ENCODE data around the gene GALNT18.
"Not testable (repeated sequence)": the region's sequence is repeated elsewhere in the genome, so short reads cannot be mapped to it uniquely, and the experiment has no call there.

The GALNT18 gene

DNA sequence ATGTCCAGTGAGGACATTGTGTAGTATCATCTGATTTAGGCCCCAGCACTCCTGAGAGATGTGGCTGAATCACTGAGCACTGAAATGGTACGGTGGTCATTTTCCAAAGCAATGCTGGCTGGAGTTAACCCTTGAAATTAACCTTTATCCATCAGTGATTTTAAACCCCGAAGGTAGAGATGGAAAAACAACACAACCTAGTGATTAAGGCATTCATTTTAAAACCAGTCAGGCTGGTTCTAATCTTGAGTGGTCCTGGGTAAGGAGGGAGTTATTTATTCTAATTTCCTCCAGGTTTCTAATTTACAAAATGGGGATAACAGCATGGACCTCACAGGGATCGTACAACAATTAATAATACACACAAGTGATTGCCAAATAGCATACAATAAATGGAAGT, 262.2 kb downstream of the GALNT18 start:
- DNase-seq (ENCODE audit: low read depth in 3 of 3, low spot score in 1 of 3): no peak

DNA sequence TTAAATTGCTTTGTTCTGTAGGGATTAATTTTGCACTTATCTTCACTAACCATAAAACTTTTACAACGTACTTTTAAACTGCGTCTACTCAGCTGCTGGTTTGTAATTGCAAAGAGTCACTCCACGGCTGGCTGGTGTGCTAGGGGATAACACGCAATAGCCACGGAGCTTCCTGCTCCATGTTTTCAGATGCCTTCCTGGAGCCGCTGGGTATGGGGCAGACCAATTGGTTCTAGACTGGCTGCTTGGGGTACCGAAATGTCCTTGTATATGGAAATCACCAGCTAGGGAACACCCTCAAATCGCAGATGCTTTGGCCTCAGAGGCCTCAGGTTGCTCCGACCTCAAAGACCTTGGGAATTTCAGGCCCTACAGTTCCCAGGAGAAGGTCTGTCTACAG, 265.0 kb downstream of the GALNT18 start:
- no peak for DNase-seq (ENCODE audit: low read depth in 3 of 3, low spot score in 1 of 3)

DNA sequence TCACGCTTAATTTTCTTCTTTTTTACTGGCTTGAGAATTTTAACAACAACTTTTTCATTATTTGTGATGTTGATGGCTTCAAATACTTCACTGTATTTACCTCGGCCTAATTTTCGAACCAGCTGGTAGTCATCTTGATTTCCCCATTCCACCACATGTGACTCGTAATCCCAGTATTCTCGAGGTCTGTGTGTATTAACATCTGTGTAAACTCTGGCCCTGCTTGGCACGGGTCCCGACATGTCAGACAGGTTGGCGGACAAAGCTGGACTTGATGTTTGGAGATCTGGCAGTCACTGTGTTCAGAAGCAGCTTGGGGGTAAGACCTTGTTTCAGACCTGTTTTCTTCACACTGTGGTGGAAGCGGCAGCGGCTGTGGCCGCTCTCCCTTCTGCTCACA, 268.9 kb downstream of the GALNT18 start, which contains the start of gene CSNK2A3:
CSNK2A3 (minus strand) TSS at position 373 of the 400 bp plus-strand sequence; CDS start at position 242, 131 bp downstream.
- not testable (repeated sequence) for DNase-seq (ENCODE audit: low read depth in 3 of 3, low spot score in 1 of 3)

DNA sequence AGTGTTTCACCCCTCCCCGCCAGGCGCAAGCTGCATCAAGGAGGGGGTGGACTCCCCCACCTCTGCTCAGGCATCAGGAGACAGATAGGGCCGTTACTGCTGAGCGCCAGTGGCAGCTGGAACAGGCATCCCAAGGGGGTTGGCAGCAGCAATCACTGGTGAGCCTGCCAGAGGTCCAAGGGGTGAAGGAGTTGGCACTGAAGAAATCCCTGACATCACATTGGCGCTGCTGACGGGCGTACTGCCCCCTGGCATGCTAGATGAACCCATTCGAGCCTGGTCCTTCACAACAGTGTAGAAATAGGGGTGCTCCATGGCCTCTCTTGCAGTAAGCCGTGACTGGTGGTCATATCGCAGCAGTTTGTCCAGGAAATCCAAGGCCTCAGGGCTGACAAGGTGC, 270.0 kb downstream of the GALNT18 start:
- DNase-seq (ENCODE audit: low read depth in 3 of 3, low spot score in 1 of 3): not testable (repeated sequence)

DNA sequence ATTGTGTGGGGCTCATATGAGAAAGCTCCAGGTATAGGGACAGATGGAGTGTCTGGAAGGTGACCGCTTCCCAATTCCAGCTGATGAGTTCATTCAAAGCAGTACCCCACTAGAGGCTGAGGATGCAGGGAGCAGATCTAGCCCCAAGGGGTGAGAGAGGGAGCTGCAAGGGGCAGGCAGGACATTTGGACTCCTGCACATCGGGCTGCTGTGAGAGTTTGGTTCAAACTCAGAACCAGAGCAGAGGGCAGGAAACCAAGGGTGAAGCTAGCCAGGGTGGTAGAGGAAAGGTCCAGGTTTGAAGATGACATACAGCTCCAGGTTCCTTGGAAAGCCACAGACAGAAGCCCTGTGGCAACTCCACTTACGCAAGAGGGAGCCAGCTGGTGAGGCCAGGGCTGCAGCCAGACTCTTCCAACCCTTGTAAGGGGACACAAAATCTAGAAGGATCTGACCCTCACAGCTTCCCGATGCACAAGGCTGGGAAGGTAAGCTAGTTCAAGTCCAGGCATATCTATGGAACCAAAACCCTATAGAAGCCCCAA, 270.7 kb downstream of the GALNT18 start:
- no peak for DNase-seq (ENCODE audit: low read depth in 3 of 3, low spot score in 1 of 3)

DNA sequence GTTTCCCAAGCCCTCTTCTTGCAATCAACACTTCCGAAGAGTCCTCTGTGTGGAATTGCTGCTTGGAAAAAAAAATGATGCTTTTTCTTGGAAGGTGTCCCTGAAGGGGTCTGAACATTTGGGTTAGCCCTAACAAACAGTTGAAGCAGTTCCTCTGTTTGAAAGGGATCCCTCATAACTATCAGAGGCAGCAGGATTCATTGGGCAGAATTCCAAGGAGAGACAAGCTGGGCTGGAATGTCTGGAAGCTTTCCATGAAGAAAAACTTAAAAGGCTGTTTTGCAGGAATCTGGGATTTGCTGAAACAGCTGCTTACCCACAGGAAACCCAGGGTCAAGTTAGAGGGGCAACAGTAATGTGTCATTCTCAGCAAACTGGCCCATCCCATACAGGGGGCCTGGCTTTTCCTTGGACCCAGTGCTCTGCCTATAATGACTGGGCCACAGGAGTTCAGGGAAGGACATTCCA, 271.9 kb downstream of the GALNT18 start:
- DNase-seq (ENCODE audit: low read depth in 3 of 3, low spot score in 1 of 3): no peak

DNA sequence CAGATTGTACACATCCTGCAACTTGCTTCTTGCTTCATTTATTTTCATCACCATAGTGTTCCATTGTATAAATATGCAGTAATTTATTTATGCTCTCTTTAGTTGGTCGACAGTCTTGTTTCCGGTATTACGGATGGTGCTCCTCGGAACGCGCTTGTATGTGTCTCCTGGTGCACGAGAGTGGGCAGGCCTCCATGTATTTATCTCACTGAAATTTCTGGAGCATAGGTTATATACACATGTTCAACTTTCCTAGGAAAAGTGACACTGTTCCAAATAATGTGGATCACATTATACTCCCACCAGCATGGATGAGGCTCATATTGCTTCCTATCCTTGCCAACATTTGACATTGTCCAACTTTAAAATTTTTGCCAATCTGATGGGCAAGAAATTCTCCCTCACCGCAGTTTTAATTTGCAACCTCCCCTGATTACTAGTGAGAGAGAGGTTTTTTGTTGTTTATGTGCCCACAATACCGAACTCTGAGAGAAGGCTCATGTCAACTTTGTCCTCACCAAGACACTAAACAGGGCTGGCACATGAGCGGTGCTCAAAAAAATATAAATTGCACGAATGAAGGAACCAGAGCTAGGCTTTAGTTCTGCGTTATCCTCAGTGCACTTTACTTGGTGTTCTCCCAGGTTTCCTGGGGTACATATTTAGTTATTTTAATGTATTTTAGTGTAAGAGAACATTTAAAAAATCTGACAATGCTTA, 272.5 kb downstream of the GALNT18 start:
- DNase-seq (ENCODE audit: low read depth in 3 of 3, low spot score in 1 of 3): no peak

DNA sequence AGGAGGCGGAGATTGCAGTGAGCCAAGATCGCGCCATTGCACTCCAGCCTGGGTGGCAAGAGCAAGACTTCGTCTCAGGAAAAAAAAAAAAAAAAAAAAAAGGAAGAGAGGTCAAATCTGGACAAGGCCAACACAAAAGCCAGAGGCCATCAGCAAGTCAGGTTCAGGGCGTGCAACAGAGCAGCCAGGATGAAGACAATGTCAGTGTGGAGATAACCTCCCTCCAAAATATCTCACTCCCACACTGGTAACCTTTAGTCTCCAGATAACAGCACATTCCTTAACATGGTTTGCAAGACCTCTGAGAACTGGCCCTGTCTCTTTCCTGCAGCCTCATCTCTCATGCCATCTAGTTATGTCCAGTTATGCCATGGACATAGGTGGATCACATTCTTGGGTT, 273.5 kb downstream of the GALNT18 start:
- no peak for DNase-seq (ENCODE audit: low read depth in 3 of 3, low spot score in 1 of 3)

DNA sequence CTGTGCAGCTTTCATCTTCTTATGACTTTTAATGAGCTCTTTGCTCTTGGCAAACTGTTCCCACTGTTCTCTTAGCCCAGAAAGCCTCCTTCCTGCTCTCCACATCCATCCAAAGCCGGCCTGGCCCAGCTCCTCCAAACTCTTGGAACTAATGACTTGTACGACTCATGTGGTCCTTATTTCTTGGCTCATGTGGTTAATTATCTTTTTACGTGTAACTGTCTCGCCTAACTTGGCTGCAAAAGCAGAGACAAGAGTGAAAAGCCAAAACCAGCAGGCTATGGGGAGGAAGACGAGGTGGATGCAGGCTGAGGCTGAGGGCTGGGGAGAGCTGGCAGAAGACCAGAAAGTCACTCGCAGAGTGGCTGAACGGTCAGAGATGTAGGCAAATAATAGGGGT, 274.2 kb downstream of the GALNT18 start:
- DNase-seq (ENCODE audit: low read depth in 3 of 3, low spot score in 1 of 3): no peak

DNA sequence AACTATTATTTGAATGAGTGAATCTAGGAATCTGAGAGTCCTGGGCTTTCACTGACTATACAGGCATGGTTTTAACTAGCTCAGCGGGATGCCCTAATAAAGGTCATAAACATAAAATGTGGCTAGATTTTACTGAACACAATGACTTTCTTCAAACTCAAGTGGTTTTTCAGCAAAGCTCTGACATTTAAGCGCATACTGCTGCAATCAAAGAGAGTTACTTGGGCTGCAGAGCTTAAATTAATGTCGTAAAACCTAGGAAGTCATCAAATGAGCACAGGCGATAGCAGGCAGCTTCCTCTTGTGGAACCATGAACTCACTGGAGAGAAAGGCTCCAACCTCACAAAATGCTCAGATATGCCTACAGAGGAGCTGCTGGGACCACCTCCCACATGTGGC, 275.5 kb downstream of the GALNT18 start:
- DNase-seq (ENCODE audit: low read depth in 3 of 3, low spot score in 1 of 3): no peak

DNA sequence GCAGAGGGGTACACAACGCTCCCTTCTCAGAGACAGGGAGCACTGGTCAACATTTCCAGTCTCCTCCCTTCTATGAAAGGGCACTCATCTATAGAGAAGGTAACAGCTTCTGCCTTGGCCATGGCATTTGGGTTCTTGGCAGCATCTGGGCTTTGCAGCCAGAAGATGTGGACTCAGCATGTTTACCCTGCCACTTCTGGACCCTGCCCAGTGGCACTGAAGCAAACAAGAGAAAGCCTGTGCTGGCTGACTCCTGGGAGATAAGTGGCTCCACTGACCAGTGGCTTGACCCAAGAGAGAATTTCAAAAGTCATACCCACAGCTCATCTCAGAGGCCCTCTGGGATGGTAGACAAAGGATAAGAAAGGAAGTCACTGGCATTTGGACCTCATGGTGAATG, 276.7 kb downstream of the GALNT18 start:
- DNase-seq (ENCODE audit: low read depth in 3 of 3, low spot score in 1 of 3): no peak

DNA sequence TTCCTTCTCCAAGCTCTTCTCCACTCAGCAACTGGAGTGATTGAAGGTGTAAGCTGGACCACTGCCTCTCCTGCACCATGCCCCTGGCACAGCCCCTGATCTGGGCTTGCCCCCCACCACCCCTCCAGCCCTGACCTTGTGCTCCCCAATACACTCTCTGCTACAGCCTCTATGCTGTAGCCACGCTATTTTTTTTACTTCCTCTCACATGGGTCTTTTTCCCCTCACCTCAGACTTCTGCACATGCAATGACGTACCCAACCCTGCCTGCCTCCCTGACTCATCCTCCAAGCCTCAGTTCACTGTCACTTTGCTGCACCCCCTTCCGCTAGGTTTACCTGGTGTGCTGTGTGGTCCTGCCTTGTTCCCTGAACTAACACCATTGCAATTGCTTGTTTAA, 277.8 kb downstream of the GALNT18 start:
- DNase-seq (ENCODE audit: low read depth in 3 of 3, low spot score in 1 of 3): no peak

DNA sequence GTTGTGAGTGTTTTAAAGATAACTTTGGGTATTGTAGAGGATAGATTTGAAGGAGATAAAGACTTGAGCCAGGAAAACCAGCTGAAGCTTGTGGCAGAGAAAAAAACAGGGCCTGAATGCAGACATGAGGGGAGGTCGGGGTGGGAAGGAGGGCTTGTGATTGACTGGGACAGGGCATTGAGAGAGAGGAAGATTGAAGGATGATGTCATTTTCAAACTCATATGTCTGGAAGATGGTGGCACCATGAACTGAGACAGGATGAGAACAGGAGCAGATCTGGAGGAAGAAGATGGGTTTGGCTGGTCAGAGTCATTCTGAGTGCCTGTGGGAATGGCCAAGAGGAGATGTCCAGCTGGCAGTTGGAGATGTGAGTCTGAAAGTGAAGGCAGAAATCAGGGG, 283.5 kb downstream of the GALNT18 start:
- no peak for DNase-seq (ENCODE audit: low read depth in 3 of 3, low spot score in 1 of 3)

DNA sequence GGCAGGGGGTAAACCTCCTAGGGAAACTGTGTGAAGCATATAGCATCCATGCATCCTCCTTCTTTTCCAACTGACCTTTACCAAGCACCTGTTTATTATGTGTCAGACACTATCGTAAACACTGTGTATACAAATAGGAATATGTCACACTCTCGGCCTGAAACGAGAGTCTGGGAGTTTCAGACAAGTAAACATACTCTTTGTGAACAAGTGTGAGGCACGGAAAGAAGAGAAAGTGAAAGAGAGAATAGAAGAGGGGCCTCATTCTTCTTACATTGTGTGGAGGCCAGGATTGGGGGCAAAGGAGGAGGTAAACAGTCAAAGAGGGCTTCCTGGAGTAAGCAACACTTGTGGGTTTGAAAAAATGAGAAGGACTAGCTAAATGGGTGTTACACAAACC, 285.1 kb downstream of the GALNT18 start:
- DNase-seq (ENCODE audit: low read depth in 3 of 3, low spot score in 1 of 3): no peak

DNA sequence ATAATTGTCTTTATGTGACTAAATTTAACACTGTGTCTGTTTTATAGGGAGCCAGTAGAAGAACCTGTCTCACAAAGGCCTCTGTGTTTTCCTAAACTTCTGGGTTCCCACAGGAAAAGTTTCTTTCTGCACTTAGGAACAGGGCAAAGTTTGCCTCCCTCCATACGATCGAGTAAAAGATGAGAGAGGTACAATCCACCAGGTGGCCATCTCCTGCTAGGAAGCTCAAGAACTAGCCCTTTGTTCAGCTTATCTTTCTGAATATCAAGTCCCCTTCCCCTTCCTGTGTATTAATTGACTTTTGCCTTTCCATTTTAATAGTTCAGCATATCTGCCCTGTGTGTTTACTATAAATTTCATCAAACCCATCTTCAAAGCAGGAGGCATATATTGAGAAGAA, 286.8 kb downstream of the GALNT18 start:
- no peak for DNase-seq (ENCODE audit: low read depth in 3 of 3, low spot score in 1 of 3)

DNA sequence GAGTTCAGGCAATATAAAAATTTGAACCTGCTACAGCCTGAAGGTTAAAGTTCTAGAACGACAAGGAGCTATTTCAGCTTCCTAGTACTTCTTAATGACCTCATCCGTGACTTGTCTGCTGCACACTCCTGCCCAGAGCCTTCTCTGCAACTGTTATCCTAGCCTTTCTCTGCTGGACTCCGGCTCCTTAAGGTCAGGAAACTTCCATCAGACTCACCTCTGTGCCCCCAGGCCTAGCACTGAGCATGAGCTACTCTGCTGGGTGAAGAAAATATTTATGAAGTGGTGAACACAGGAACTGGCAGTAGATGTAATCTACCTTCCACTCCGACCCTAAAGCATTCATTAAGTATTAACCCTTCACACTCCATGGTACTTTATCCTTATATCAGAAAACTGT, 287.2 kb downstream of the GALNT18 start:
- no peak for DNase-seq (ENCODE audit: low read depth in 3 of 3, low spot score in 1 of 3)

DNA sequence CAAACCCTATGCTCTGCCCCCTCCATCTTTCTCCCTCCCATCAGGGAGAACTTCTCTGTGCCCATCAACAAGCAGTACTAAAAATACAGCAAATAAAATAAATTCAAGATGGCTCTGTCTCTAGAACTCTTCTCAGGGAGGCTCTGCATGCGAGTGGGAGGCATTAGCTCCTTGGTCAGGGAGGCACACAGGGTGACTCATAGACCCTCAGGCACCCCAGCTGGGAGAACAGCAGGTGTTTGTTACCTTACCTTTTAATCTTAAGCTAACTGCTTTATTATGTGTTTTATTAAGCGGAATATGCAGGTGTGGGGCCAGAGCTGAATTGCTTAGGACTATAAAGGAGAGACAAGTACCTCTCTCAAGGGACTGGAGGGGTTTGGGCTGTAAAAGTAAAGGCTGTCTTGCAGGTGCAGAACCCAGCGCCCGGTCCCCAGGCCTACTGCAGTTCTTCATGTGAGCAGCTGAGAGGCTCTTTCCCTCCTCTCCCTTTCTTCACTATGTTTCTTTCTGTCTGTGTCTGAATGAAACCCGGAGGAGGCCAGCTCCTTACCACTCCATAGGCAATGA, 289.6 kb downstream of the GALNT18 start:
- no peak for DNase-seq (ENCODE audit: low read depth in 3 of 3, low spot score in 1 of 3)

DNA sequence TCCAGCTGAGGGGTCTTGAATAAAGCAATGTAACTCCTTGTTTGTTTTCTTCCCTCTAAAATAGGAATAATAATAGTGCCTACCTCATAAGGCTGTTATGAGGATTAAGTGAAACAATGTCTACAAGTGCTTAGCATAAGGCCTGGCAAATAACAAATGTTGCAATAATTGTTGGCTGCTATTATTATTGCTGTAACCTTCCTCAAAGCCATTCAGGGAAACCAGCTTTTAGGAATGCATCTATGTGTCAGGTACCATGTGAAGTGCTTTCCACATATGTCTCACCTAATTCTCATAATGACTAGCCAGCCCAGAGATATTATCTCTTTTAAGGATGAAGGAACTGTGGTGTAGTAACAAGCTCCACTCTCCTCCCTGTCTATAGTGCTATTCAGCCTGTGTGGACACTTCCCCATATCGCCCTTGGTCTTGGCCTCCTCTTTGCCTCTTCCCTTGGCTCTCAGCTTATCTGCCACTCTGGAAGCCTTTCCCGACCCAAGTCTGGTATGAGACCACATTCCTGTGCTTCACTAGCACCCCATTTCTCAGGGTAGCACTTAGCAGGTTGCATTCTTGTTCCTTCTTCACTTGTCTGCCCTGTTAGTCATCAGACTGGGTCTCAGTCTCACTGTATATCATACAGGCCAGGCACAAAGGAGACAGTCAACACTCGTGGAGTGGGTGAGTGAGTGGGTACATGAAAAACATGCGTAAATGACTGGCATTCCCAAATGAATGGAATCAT, 292.6 kb downstream of the GALNT18 start:
- DNase-seq (ENCODE audit: low read depth in 3 of 3, low spot score in 1 of 3): no peak

DNA sequence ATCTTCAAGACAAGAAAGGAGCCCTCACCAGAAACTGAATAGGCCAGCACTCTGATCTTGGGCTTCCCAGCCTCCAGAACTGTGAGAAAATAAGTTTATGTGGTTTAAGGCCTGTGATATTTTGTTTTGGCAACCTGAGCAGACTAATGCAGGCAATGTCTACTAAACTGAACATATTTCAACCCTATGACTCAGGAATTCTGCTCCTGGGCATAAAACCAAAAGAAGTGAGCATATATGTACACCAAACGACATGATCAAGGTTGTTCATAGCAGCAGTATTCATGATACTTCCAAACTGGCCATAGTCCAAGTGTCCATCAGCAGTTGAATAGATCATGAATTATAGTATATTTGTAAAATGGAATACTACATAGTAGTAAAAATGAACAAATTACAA, 297.7 kb downstream of the GALNT18 start:
- DNase-seq (ENCODE audit: low read depth in 3 of 3, low spot score in 1 of 3): no peak

DNA sequence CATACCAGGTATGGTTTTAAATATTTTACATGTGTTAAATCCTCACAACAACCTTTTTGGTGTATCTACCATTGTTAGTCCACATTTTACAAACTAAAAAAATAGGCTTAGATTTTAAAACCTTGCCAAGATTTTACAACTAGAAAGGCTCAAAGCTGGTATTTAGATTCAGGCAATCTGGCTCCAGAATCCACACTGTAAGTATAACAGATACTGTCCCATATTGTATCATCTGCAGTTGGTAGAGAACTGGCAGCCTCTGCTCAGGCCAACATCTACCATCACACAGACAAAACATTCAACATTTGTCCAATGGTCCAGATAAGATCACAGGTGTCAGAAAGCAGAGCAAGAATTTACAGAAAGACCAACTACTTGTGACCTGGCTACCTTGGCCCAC, 299.7 kb downstream of the GALNT18 start:
- DNase-seq (ENCODE audit: low read depth in 3 of 3, low spot score in 1 of 3): no peak

DNA sequence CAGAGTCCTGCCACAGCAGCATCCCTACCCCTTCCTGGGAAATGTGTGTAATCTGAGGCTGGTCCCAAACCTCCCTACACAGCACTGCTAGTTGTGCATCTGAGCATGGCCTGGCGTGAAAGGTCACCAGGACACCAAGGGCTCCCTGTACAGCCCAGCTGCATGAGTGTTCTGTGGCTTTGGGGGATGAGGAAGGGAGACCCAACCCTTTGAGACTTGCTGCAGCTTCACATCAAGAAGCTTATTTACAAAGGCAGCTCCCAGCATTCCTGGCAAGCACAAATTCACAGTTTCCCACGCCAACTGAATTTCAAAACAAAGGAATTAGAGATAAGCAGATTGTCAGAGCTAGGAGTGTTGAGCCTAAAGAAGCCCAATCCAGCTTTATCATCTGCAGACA, 301.0 kb downstream of the GALNT18 start:
- no peak for DNase-seq (ENCODE audit: low read depth in 3 of 3, low spot score in 1 of 3)

DNA sequence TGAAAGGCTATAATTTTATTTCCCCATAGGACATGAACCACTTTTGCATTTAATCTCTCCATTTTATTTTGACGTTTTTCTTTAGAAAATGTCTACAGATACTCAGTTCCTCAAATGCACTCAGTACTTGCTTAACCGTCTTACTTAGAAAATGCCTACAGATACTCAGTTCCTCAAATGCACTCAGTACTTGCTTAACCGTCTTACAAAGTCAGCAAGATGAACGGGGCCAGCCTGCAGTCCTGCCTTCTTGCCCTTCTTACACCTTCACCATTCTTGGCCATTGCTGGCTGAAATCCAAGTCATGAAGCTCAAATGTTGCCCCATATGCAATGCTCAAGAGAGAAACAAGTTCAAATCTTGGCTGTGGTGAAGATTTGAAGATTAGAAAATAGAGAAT, 302.8 kb downstream of the GALNT18 start:
- no peak for DNase-seq (ENCODE audit: low read depth in 3 of 3, low spot score in 1 of 3)

Measured in stimulated activated CD4-positive, alpha-beta T cell treated with anti-CD3 and anti-CD28 coated beads, TNF-alpha, amount 100 ng/mL, for 1 hour (primary cell).